Nephron progenitor cell (in vitro differentiated cells): ENCODE measurements around the gene STOX1.
"Not testable (repeated sequence)": the region's sequence is repeated elsewhere in the genome, so short reads cannot be mapped to it uniquely, and the experiment has no call there.

Experiments used
- DNase-seq: peaks from one replicate; pipeline ENCODE4 v3.0.0; 2021
- H3K27ac Mint-ChIP-seq: 2 replicates; pipeline ENCODE4 v1.8.0; 2021; ENCODE audit warnings: mild to moderate bottlenecking, moderate library complexity, mixed read lengths
- H3K27me3 Mint-ChIP-seq: 2 replicates; pipeline ENCODE4 v1.8.0; 2021; ENCODE audit warnings: mild to moderate bottlenecking, low read depth, mixed read lengths; ENCODE audit not compliant: poor library complexity
- H3K36me3 Mint-ChIP-seq: 2 replicates; pipeline ENCODE4 v1.8.0; 2021; ENCODE audit warnings: low read depth, mixed read lengths
- H3K4me1 Mint-ChIP-seq: 2 replicates; pipeline ENCODE4 v1.8.0; 2021; ENCODE audit warnings: mixed read lengths
- H3K4me3 Mint-ChIP-seq: 2 replicates; pipeline ENCODE4 v1.8.0; 2021; ENCODE audit warnings: mild to moderate bottlenecking, moderate library complexity, mixed read lengths
- H3K9me3 Mint-ChIP-seq: 2 replicates; pipeline ENCODE4 v1.8.0; 2021; ENCODE audit warnings: mild to moderate bottlenecking, moderate library complexity, mixed read lengths
- TF ChIP-seq, protein P1 (sequence below): fragments of 200-600 bp; sonication (generic); IDR thresholded peaks from 2 replicates; pipeline ENCODE4 v1.5.0; 2021; ENCODE audit warnings: antibody characterized with exemption

Gene STOX1

GRCh38 chr10:68828833-68829232 lies 1.5 kb downstream of the STOX1 start:
- Mint-ChIP-seq H3K27ac (no peak overlapping the region), H3K4me3 (peak overlapping the region; percentile 82), H3K36me3 (peaks cover 8% of the 10 kb centered on the region), H3K4me1 (peaks cover 45% of the 10 kb centered on the region), H3K27me3 (peaks cover 2% of the 10 kb centered on the region), H3K9me3 (peaks cover 6% of the 10 kb centered on the region)
- TF ChIP-seq, protein P1, sequence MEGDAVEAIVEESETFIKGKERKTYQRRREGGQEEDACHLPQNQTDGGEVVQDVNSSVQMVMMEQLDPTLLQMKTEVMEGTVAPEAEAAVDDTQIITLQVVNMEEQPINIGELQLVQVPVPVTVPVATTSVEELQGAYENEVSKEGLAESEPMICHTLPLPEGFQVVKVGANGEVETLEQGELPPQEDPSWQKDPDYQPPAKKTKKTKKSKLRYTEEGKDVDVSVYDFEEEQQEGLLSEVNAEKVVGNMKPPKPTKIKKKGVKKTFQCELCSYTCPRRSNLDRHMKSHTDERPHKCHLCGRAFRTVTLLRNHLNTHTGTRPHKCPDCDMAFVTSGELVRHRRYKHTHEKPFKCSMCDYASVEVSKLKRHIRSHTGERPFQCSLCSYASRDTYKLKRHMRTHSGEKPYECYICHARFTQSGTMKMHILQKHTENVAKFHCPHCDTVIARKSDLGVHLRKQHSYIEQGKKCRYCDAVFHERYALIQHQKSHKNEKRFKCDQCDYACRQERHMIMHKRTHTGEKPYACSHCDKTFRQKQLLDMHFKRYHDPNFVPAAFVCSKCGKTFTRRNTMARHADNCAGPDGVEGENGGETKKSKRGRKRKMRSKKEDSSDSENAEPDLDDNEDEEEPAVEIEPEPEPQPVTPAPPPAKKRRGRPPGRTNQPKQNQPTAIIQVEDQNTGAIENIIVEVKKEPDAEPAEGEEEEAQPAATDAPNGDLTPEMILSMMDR = no peak
- DNase-seq = no peak

DNA sequence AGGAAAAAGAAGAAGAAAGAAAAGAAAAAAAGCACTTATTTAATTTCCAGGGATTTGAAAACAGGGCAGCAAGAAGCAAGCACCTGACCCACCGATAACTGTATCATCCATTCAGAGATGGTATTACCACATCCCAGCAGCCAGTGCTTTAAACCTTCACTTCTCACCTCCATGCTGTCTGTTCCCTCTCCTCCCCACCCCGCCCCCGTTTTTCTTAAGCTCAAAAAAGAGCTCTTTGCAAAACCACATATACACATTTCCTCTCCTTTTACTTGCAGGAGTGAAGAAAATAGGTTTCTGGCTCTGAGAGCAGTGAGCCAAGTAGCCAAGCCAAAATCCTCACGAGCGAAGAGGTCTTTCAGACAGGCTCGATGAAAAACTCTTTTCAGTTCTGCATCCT lies 2.2 kb downstream of the STOX1 start:
- TF ChIP-seq, protein P1 = no peak
- peak overlapping the region; percentile 82 for H3K4me3 Mint-ChIP-seq
- peaks cover 2% of the 10 kb centered on the region for H3K27me3 Mint-ChIP-seq
- peaks cover 8% of the 10 kb centered on the region for H3K9me3 Mint-ChIP-seq
- peaks cover 13% of the 10 kb centered on the region for H3K36me3 Mint-ChIP-seq
- H3K27ac Mint-ChIP-seq = no peak overlapping the region
- DNase-seq = no peak
- H3K4me1 Mint-ChIP-seq = peaks cover 50% of the 10 kb centered on the region

DNA sequence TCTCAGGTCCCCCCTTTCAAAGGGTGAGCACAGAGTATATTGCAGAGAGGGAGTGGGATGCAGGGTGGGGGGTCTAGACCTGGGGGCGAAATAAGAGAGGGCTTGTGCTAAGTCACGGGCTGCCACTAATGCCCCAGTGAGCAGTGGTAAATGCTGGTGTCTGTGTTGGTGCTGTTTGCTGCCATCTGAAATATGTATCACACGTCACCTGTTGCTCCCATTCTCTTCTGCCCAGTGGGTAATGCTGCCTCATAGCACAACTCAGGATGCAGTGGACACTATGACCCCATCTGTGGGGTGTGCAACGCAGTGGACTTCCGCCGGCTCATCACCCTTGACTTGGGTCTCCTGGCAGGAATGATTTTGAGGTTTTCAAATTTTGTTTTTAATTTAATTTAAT lies 2.6 kb downstream of the STOX1 start:
- no peak overlapping the region for H3K27ac Mint-ChIP-seq
- H3K27me3 Mint-ChIP-seq = peaks cover 2% of the 10 kb centered on the region
- H3K36me3 Mint-ChIP-seq = peaks cover 13% of the 10 kb centered on the region
- H3K4me3 Mint-ChIP-seq = peak overlapping the region; percentile 64
- peaks cover 50% of the 10 kb centered on the region for H3K4me1 Mint-ChIP-seq
- peaks cover 8% of the 10 kb centered on the region for H3K9me3 Mint-ChIP-seq
- no peak for DNase-seq
- TF ChIP-seq, protein P1 = no peak

DNA sequence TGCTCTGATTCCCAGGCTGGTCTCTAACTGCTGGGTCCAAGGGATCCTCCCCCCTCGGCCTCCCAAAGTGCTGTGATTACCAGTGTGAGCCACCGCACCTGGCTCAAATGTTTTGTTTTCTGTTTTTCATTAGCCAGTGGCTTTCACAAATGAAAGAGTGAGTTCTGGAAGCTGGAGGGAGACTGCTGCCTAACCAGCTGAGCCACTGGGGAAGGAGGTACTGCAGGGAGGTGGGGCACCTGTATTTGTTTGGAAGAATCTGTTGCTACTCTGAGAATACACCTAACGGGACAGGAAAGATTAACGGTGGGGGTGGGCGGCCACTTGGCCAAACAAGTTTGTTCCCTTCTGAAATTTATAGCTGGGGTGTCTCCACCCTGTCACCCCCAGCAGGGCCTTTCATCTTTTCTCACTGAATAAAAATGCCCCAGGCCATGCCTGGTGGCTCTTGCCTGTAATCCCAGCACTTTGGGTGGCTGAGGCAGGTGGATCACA lies 4.7 kb downstream of the STOX1 start:
- Mint-ChIP-seq H3K4me3 (no peak overlapping the region), H3K9me3 (peaks cover 8% of the 10 kb centered on the region), H3K27me3 (peaks cover 2% of the 10 kb centered on the region), H3K27ac (peak overlapping the region; percentile 51), H3K4me1 (peaks cover 50% of the 10 kb centered on the region), H3K36me3 (peaks cover 24% of the 10 kb centered on the region)
- TF ChIP-seq, protein P1 = no peak
- no peak for DNase-seq

DNA sequence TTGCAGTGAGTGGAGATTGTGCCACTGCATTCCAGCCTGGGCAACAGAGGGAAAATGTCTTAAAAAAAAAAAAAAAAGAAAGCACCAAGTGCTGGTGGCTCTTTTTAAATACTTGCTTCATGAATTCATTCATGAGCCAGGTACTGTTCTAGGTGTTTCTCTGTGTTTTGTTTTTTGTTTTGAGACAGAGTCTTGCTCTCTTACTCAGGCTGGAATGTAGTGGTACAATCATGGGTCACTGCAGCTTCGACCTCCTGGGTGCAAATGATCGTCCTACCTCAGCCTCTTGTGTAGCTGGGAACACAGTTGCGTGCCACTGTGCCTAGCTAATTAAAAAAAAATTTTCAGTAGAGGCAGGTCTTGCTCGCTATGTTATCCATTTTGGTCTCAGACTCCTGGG lies 5.3 kb downstream of the STOX1 start:
- H3K36me3 Mint-ChIP-seq = peaks cover 30% of the 10 kb centered on the region
- no peak overlapping the region for H3K27ac Mint-ChIP-seq
- H3K9me3 Mint-ChIP-seq = peaks cover 8% of the 10 kb centered on the region
- TF ChIP-seq, protein P1 = no peak
- no peak overlapping the region for H3K4me3 Mint-ChIP-seq
- peaks cover 50% of the 10 kb centered on the region for H3K4me1 Mint-ChIP-seq
- no peak for DNase-seq
- H3K27me3 Mint-ChIP-seq = peaks cover 2% of the 10 kb centered on the region

DNA sequence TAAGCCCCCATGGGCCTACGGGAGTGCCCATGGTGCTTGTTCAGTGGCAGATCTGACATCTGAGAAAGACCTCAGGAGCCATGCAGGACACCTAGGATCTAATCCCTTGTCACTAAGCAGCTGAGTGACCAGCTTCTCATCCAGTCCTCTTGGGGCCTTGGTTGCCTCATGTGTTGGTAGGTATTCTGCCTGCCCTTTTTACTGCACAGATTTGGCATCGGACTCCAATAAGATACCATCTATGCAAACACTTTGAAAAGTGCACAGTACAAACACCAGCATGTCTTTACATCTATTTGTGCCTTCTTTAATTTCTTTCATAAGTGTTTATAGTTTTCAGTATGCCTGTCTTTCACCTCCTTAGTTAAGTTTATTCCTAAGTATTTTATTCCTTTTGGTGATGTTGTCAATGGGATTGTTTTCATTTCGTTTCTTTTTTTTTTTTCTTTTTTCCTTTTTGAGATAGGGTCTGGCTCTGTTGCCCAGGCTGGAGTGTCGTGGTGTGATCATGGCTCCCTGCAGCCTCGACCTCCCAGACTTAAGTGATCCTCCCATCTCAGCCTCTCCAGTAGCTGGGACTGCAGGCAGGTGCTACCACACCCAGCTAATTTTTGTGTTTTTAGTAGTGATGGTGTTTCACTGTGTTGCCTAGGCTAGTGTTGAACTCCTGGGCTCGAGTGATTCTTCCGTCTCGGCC lies 10.4 kb downstream of the STOX1 start:
- Mint-ChIP-seq H3K27ac (no peak overlapping the region), H3K9me3 (peaks cover 8% of the 10 kb centered on the region), H3K4me3 (no peak overlapping the region), H3K36me3 (peaks cover 53% of the 10 kb centered on the region), H3K27me3 (no peaks in the 10 kb centered on the region), H3K4me1 (peaks cover 26% of the 10 kb centered on the region)
- TF ChIP-seq, protein P1 = no peak
- DNase-seq = no peak

DNA sequence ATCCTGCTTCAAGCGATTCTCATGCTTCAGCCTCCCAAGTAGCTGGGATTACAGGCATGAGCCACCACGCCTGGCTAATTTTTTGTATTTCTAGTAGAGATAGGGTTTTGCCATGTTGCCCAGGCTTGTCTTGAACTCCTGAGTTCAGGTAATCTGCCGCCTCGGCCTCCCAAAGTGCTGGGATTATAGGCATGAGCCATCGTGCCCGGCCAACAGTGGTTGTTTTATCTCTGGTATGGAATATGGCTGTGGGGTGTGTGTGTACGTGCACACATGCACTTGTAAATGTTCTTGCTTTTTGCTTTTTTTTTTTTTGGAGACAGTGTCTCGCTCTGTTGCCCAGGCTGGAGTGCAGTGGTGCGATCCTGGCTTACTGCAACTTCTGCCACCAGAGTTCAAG lies 13.3 kb downstream of the STOX1 start:
- peaks cover 15% of the 10 kb centered on the region for H3K4me1 Mint-ChIP-seq
- H3K27me3 Mint-ChIP-seq, H3K27ac Mint-ChIP-seq, H3K9me3 Mint-ChIP-seq, H3K4me3 Mint-ChIP-seq, DNase-seq: not testable (repeated sequence)
- H3K36me3 Mint-ChIP-seq = peaks cover 53% of the 10 kb centered on the region
